ENCODE data around the gene GDPD2.

GRCh38 chrX:70480660-70481018, 57.5 kb downstream of the GDPD2 start:
- TF ChIP-seq CSRNP3 (CRISPR knock-in tag; IDR thresholded peaks at IDR 0.05) (no peak), ZFP3 (CRISPR knock-in tag; IDR thresholded peaks at IDR 0.05) (no peak), ZNF70 (CRISPR knock-in tag; IDR thresholded peaks at IDR 0.05) (no peak), CSDC2 (CRISPR knock-in tag; IDR thresholded peaks at IDR 0.05) (no peak), BACH2 (CRISPR knock-in tag; IDR thresholded peaks at IDR 0.05; ENCODE audit: borderline replicate concordance) (no peak), RARB (CRISPR knock-in tag; IDR thresholded peaks at IDR 0.05) (no peak), TCF4 (CRISPR knock-in tag; IDR thresholded peaks at IDR 0.05; ENCODE audit: borderline replicate concordance) (no peak), ARNTL (CRISPR knock-in tag; IDR thresholded peaks at IDR 0.05; ENCODE audit: borderline replicate concordance, low read depth) (no peak), TOX (CRISPR knock-in tag; IDR thresholded peaks at IDR 0.05; ENCODE audit: borderline replicate concordance) (no peak), ISL1 (CRISPR knock-in tag; IDR thresholded peaks at IDR 0.05) (no peak), ZC3H10 (CRISPR knock-in tag; IDR thresholded peaks at IDR 0.05) (no peak), ZNF8 (CRISPR knock-in tag; IDR thresholded peaks at IDR 0.05) (no peak)
